ENCODE results near the gene MMS19.
"Not testable (repeated sequence)": the region's sequence is repeated elsewhere in the genome, so short reads cannot be mapped to it uniquely, and the experiment has no call there.

MMS19 gene

GRCh38 chr10:97528876-97529275, 30.7 kb upstream of the MMS19 start:
- DNase-seq, result not testable (repeated sequence)

DNA sequence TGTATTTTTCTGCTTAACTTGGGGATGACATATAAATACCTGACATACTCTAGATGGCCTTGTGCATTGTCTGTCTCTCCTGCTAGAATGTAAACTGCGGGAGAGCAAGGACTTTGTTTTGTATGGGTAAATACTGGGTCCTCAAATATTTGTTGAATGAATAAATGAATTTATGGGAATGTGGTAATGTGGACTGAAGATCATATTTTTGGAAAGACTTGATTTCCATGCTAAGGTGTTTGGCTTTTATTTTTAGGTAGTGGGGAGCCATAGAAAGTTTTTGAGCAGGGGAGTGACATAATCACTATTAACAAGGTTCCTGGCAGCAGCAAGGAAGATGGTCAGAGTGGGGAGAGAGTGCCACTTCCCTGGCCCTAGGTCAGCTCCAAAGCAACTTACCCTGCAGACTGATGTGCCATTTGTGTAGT, 27.5 kb upstream of the MMS19 start:
- DNase-seq, result no peak

GRCh38 chr10:97525086-97525485, 26.9 kb upstream of the MMS19 start:
- no peak for DNase-seq

GRCh38 chr10:97522937-97523336, 24.7 kb upstream of the MMS19 start:
- DNase-seq, result no peak

DNA sequence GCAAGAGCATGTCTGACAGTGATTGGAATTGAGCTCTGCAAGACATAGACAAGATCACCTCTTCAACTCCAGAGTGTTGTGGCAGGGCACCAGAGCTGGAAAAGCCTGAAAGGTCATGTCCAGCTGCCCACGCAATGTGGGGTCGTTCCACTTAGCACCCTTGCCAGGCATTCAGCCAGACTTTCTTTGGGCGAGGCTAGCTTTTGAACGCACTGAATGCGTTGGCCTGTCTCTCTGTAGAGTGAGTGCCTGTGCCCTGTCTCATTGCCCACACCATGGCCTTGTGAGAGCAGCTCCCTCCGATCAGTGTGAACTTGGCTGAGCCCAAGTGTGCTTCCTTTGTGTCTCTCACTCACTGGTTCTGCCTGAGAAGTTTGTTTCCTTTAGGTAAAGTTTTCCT, 23.8 kb upstream of the MMS19 start:
- no peak for DNase-seq

DNA sequence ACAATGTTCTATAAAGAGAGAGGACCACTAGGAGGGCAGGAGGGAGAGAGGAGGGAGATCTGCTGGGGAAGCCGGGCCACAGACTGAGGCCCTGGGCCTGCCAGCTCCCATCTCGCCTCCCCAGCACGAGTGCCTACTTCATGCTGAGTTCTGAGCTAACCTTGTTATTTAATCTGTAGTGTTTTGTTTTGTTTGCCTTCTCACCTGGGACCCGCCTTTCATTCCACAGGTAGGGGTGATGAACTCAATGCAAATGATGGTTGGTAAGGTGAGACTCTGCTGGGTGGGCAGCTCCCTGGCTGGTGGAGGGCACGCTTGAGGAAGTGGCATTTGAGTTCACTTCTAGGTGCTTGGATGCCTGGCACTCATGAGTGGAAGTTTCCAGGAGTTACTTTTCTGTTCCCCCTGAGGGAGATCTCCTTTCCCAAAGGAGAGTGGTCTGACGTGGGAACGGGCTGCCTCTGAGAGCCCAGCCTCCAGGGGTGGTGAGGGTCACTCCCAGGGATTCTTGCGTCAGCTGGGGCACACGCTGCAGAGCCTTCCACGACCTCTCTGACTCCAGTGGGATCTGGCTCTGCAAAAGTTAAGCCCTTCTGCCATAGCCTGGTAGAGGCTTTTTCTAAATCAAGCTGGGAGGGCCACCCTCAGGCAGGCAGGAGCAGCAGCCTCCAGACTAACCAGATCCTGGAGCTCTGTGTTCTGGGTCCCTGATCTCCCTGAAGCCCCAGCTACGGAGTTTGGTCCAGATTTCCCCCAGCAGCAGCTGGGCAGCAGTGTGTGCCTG, 22.9 kb upstream of the MMS19 start:
- DNase-seq, result no peak

DNA sequence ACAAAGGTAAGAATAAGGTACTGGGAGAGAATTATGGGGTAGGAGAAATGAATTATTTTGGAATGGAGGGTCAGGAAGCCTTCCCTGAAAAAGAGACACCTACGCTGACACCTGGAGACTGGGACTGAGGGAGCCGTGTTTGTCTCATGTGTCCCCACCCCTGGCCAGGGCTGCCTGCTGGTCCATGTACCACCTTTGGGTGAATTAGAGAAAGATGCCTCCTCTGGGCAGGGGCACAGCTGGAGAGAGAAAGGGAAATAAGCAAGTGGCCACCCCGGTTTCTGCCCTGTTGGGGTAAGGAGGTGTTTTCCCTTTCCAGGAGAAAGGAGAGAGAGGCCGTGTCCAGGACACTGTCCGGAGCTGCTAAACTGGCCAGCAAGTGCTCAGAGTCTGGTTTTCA, 22.3 kb upstream of the MMS19 start:
- DNase-seq, result no peak

DNA sequence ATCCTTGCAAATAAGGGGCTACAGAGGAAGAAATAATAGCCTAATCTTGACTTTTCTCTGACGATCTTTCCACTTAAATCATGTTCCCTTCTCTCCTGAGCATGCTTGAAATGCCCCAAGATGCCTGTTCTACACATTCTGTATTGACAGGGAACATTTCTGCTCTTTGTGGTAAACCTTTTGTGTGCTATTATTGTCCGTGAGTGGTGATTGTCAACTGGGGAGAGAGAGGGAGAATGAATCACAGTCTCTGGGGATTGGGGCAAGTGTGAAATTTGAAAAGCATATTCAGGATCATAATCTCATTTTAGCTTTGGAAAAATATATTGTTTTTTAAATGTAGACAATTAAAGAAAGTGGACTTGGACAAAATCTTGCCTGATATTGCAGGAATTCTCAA, 21.1 kb upstream of the MMS19 start:
- DNase-seq, result no peak

DNA sequence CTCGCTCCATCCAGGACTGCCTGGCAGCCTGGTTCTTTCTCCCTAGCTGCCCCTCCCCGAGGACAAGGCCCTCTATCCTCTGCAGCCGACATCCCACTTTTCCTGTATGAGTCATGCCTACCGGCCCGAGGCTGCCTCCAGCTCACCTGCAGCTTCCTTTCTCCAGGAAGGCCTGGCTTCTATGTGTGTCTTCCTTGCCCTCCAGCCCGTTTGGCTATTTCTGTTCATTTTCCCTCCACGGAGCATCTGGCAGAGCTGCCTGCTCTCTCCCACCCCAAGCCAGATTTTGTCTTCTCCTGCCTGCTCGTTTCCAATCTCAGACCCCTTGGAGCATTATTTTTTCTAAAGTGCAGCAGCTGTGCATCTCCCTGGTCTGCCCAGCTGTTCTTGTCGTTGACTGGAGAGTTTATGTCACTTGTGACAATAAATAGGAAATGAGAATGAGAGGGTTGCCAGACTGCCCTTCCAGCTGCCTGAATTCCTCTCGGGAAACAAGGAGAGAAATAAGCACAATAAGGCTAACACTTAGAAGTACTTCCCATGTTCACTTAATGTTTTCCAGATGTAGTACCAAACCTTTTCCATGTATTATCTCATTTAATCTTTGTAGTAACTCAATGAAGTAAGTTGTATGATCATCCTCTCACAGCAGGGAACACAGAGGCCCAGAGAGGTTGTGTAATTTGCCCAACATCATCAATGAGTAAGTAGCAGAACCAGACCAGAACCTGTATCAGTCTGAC, 20.2 kb upstream of the MMS19 start:
- no peak for DNase-seq

DNA sequence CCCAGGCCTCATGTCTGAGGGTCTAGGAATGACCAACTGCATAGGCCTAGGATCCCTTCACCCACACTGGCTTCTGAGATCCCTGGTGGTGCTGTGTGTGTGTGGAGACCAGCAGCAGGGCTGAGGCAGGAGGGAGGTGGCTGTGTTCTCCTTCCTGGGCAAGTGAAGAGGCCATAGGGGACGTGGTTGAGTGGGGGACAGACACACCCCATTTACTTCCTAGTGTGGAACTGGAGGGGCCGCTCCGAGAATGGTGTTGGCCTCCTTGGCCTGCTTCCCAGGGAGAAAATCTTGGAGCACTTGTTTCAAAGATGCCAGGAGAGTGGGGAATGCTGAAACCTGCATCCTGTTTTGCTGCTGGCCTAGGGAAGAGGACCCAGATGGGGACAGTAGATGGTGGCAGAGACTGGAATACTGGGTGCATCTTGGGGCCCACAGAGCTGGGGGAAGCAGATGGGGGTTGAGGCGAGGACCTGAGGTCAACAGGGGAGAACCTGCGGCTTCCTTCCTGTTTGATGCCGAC, 19.6 kb upstream of the MMS19 start:
- no peak for DNase-seq

DNA sequence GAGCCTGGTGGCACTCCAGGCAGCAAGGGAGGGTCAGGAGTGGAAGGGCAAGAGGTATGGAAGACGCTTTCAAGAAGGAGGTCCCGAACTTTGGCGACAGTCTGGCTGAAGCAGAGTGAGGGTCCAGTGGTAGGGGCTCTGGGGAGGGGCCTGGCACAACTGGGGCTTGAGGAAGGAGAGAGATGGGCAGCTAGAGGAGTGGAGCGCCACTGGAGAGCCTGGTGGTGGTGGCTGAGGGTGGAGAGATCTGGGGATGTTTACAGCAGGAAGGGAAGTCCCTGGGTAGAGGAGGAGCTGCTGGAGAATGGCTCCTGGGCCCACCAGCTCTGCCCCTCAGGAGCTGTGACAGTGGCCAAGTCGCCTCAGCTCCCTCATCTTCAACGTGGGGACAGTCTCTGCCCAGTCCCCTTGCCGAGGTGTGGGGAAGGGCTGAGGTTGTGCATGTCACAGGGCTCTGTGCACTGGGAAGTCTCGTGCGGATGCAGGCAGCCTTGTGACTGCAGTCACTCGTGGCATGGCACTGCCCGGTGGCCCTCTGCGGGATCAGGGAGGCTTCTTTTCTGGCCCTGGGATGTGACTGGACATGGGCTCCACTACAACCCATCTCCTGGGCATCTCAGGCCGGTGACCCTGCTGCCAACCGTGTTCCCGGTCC, 19.0 kb upstream of the MMS19 start:
- DNase-seq, result no peak

GRCh38 chr10:97515271-97515978, 17.2 kb upstream of the MMS19 start:
- no peak for DNase-seq

DNA sequence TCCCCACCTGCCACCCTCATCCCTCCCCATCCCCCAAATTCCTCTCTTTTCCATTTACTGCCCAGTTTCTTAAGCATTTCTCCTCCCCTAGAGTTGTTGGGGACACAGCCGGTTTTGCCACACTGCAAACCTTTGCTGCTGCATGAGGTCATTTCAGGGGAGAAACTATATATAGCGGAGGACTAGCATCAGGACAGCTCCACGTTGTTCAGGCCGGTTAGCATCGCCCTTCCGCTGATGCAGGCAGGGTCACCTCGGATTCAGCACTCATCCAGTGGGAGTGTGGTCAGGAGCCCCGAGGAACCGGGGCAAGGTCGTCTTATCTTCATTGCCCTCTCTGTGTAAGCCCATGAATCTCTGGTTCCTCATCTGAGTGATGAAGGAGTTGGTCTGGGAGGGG, 16.1 kb upstream of the MMS19 start:
- no peak for DNase-seq

DNA sequence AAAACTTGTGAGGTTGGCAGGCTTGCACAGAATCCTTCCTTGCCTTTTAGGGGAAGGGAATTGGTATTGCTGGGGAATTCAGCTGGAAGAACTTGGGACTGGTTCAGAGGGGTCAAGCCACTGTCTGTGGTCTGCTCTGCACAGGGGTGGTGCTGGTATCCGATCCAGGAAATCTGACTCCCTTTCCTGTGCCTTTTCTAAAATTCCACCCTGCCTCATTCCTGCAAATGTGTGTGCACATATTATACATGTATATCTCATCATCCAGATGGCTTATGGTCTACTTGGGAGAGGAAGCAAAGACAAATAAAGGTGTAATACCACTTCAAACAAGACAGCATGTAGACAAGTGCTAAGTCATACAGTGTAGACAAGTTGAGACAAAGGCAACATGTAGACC, 14.8 kb upstream of the MMS19 start:
- no peak for DNase-seq

DNA sequence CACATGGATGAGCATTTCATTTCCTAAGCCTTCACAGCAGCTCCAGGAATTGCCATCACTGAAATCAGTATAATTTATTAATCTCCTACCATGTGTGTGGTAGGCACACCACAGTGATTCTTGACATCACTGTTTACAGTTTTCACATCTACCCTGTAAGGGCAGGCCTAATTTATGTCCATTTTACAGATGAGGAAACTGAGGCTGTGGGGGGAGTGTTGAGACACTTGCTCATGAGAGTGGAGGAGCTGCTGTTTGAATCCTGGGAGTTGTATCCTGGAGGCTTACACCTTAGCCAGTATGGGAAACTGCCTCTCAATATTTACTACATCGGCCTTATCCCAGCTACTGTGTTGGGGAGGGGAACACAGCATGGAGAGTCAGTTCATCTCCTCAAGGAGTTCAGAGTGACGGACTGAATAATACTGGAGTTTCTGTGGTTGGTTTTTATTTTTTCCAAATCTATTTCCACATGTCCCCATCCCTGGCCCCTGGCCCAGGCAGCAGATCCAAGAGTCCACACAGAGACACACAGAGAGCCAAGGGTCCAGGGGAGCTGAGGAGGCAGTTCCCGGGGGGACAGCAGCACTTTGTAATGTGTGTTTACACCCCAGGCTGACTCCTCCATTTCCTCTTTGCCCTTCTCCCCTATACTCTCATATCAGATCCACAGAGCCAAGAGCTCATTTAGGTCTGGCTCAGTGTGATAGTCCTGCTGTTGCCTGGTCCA, 13.7 kb upstream of the MMS19 start:
- DNase-seq, result no peak

- DNase-seq, result no peak
Observed at GRCh38 chr10:97510686-97511085, 12.5 kb upstream of the MMS19 start.

GRCh38 chr10:97509120-97509680, 11.0 kb upstream of the MMS19 start:
- no peak for DNase-seq

GRCh38 chr10:97508342-97508741, 10.1 kb upstream of the MMS19 start:
- DNase-seq, result no peak

GRCh38 chr10:97506199-97506991, 8.2 kb upstream of the MMS19 start:
- DNase-seq, result no peak

GRCh38 chr10:97505152-97505551, 6.9 kb upstream of the MMS19 start:
- DNase-seq, result no peak

- no peak for DNase-seq
Observed at GRCh38 chr10:97503406-97503805, 5.2 kb upstream of the MMS19 start.
